H9 (cell line): Measurements from ENCODE around the gene STAC2. TPM values are rescaled to one million over a fixed set of nuclear protein-coding genes. Genes with fewer than 3 reads are reported as not detected.

Experiments used
- DNase-seq: peaks from one replicate; pipeline ENCODE4 v3.0.0-alpha.2; 2017
- H2AFZ ChIP-seq: one replicate; pipeline ENCODE4 v1.6.1; 2013; ENCODE audit warnings: mild to moderate bottlenecking, low read length, control low read depth, moderate library complexity
- H2AK5ac ChIP-seq: 2 replicates; pipeline ENCODE4 v1.6.1; 2013; ENCODE audit warnings: low read length, control low read depth, mixed read lengths; ENCODE audit not compliant: insufficient read length
- H2BK120ac ChIP-seq: one replicate; pipeline ENCODE4 v1.6.1; 2013; ENCODE audit warnings: low read depth, mild to moderate bottlenecking, low read length, control low read depth, inconsistent platforms; ENCODE audit not compliant: poor library complexity, severe bottlenecking
- H2BK12ac ChIP-seq: 2 replicates; pipeline ENCODE4 v1.6.1; 2013; ENCODE audit warnings: low read length, control low read depth, mixed read lengths, low read depth; ENCODE audit not compliant: insufficient read length
- H2BK15ac ChIP-seq: 2 replicates; pipeline ENCODE4 v1.6.1; 2013; ENCODE audit warnings: low read depth, low read length, control low read depth
- H2BK20ac ChIP-seq: one replicate; pipeline ENCODE4 v1.6.1; 2013; ENCODE audit warnings: low read depth, mild to moderate bottlenecking, low read length, control low read depth, inconsistent platforms; ENCODE audit not compliant: poor library complexity, severe bottlenecking
- H2BK5ac ChIP-seq: 2 replicates; pipeline ENCODE4 v1.6.1; 2013; ENCODE audit warnings: low read length, control low read depth, mixed read lengths; ENCODE audit not compliant: insufficient read length
- H3K14ac ChIP-seq: 2 replicates; pipeline ENCODE4 v1.6.1; 2013; ENCODE audit warnings: low read length, control low read depth; ENCODE audit not compliant: insufficient read depth
- H3K18ac ChIP-seq: 2 replicates; pipeline ENCODE4 v1.6.1; 2013; ENCODE audit warnings: low read depth, mild to moderate bottlenecking, mixed read lengths, low read length, control low read depth; ENCODE audit not compliant: insufficient read length
- H3K23ac ChIP-seq: 2 replicates; pipeline ENCODE4 v1.6.1; 2013; ENCODE audit warnings: low read length, control low read depth, mixed read lengths, low read depth; ENCODE audit not compliant: insufficient read length
- H3K23me2 ChIP-seq: 2 replicates; pipeline ENCODE4 v1.6.1; 2013; ENCODE audit warnings: low read depth, mild to moderate bottlenecking, mixed read lengths, low read length, control low read depth; ENCODE audit not compliant: insufficient read length, poor library complexity, severe bottlenecking
- H3K27ac ChIP-seq: 2 replicates; pipeline ENCODE4 v1.5.1; 2013; ENCODE audit warnings: low read length, control low read depth, mixed read lengths, low read depth; ENCODE audit not compliant: insufficient read length
- H3K27me3 ChIP-seq: 2 replicates; pipeline ENCODE4 v1.6.1; 2013; ENCODE audit warnings: low read length, control low read depth, inconsistent platforms; ENCODE audit not compliant: insufficient read depth
- H3K4ac ChIP-seq: 2 replicates; pipeline ENCODE4 v1.6.1; 2013; ENCODE audit warnings: low read depth, mild to moderate bottlenecking, control low read depth, inconsistent platforms, low read length, moderate library complexity
- H3K4me1 ChIP-seq: 2 replicates; pipeline ENCODE4 v1.6.1; 2013; ENCODE audit warnings: low read length, control low read depth, inconsistent platforms; ENCODE audit not compliant: insufficient read depth
- H3K4me2 ChIP-seq: 2 replicates; pipeline ENCODE4 v1.6.1; 2013; ENCODE audit warnings: low read length, control low read depth, mixed read lengths; ENCODE audit not compliant: insufficient read length, insufficient read depth
- H3K56ac ChIP-seq: 2 replicates; pipeline ENCODE4 v1.6.1; 2013; ENCODE audit warnings: low read depth, mild to moderate bottlenecking, mixed read lengths, low read length, control low read depth; ENCODE audit not compliant: insufficient read length
- H3K79me1 ChIP-seq: 2 replicates; pipeline ENCODE4 v1.6.1; 2013; ENCODE audit warnings: low read depth, mild to moderate bottlenecking, moderate library complexity, low read length, control low read depth, inconsistent platforms; ENCODE audit not compliant: insufficient read depth, poor library complexity, severe bottlenecking
- H3K79me2 ChIP-seq: 2 replicates; pipeline ENCODE4 v1.6.1; 2013; ENCODE audit warnings: low read length, control low read depth, inconsistent platforms; ENCODE audit not compliant: insufficient read depth
- H3K9ac ChIP-seq: 2 replicates; pipeline ENCODE4 v1.6.1; 2013; ENCODE audit warnings: low read length, control low read depth, mixed read lengths; ENCODE audit not compliant: insufficient read length; ENCODE audit errors: extremely low read depth
- H3K9me3 ChIP-seq: one replicate; pipeline ENCODE4 v1.6.1; 2013; ENCODE audit warnings: low read depth, low read length, inconsistent platforms; ENCODE audit not compliant: control insufficient read depth
- H3T11ph ChIP-seq: one replicate; pipeline ENCODE4 v1.6.1; 2013; ENCODE audit warnings: mild to moderate bottlenecking, low read length, control low read depth, inconsistent platforms
- H4K20me1 ChIP-seq: one replicate; pipeline ENCODE4 v1.6.1; 2013; ENCODE audit not compliant: control insufficient read depth, insufficient read length, insufficient read depth
- H4K5ac ChIP-seq: 2 replicates; pipeline ENCODE4 v1.6.1; 2013; ENCODE audit warnings: low read depth, mild to moderate bottlenecking, mixed read lengths, low read length, control low read depth; ENCODE audit not compliant: insufficient read length
- H4K8ac ChIP-seq: replicated peaks from 2 replicates; pipeline ENCODE4 v1.6.1; 2013; ENCODE audit warnings: low read length, control low read depth, mixed read lengths, low read depth; ENCODE audit not compliant: insufficient read length
- H4K91ac ChIP-seq: 2 replicates; pipeline ENCODE4 v1.6.1; 2013; ENCODE audit warnings: low read depth, mild to moderate bottlenecking, moderate library complexity, mixed read lengths, low read length, control low read depth; ENCODE audit not compliant: insufficient read length
- H3K27ac Mint-ChIP-seq, 3 experiments: 2 replicates in 2 of 3; 3 replicates in 1 of 3; pipeline ENCODE4 v1.8.0; 2020 to 2021; ENCODE audit warnings: mixed read lengths in 3 of 3, mild to moderate bottlenecking in 1 of 3, moderate library complexity in 1 of 3
- H3K27me3 Mint-ChIP-seq: 2 replicates; pipeline ENCODE4 v1.8.0; 2021; ENCODE audit warnings: low read depth, mild to moderate bottlenecking, moderate library complexity, mixed read lengths
- H3K36me3 Mint-ChIP-seq, 3 experiments: 2 replicates in 2 of 3; 3 replicates in 1 of 3; pipeline ENCODE4 v1.8.0; 2020 to 2021; ENCODE audit warnings: low read depth in 3 of 3, mixed read lengths in 3 of 3; ENCODE audit not compliant: insufficient read depth in 1 of 3
- H3K4me1 Mint-ChIP-seq, 2 experiments: 2 replicates each; pipeline ENCODE4 v1.8.0; 2020; ENCODE audit warnings: mixed read lengths in 2 of 2
- H3K4me3 Mint-ChIP-seq, 2 experiments: 2 replicates in 1 of 2; 3 replicates in 1 of 2; pipeline ENCODE4 v1.8.0; 2020 to 2021; ENCODE audit warnings: mild to moderate bottlenecking in 2 of 2, mixed read lengths in 2 of 2, moderate library complexity in 1 of 2
- H3K9me3 Mint-ChIP-seq, 2 experiments: 2 replicates in 1 of 2; 3 replicates in 1 of 2; pipeline ENCODE4 v1.8.0; 2020; ENCODE audit warnings: mild to moderate bottlenecking in 2 of 2, mixed read lengths in 2 of 2, moderate library complexity in 1 of 2
- CTCF ChIP-seq: fragments of 200-600 bp; sonication (generic); conservative IDR thresholded peaks from 3 replicates; pipeline ENCODE4 v1.8.0; 2021; ENCODE audit warnings: antibody characterized with exemption, mild to moderate bottlenecking
- WGBS: extraction: QIAGEN DNeasy Blood & Tissue Kit; methylation state at CpG from one replicate; pipeline ENCODE4 v1.1.7; 2013; ENCODE audit warnings: missing lambda C conversion rate, low lambda C conversion rate, mixed read lengths; ENCODE audit not compliant: insufficient read length; ENCODE audit errors: extremely low coverage; 5-methylcytosine and 5-hydroxymethylcytosine counted together
- total RNA-seq: library from RNA; stranded (reverse); gene quantifications from 2 replicates; pipeline ENCODE4 v1.2.1, GENCODE V29; 2021

Gene STAC2
- total RNA-seq, 1 experiment from 2014 or later: 2.5 TPM

DNA sequence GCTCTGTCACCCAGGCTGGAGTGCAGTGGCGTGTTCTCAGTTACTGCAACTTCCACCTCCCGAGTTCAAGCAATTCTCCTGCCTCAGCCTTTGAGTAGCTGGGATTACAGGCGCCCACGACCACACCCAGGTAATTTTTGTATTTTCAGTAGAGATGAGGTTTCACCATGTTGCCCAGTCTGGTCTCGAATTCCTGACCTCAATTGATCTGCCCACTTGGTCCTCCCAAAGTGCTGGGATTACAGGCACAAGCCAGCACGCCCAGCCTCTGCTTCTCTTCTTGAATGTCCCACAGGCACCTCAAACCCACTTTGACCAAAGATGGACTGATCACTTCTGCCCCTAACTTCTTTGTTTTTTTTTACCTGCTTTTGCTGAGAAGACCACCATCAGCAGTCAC is 55.2 kb downstream of the STAC2 start:
- no peak overlapping the region for H2BK15ac ChIP-seq
- H2AFZ ChIP-seq: no peak overlapping the region
- no peak overlapping the region for H3K27ac ChIP-seq
- peaks cover 38 to 52% of the 10 kb centered on the region in 2 experiments for H3K4me1 Mint-ChIP-seq
- no peak overlapping the region for H4K8ac ChIP-seq
- no peak overlapping the region for H3K14ac ChIP-seq
- no peak overlapping the region for H4K91ac ChIP-seq
- H3K79me1 ChIP-seq: no peaks in the 10 kb centered on the region
- no CpG with 5 or more reads among the region's 6 CpGs for WGBS
- H2AK5ac ChIP-seq: no peak overlapping the region
- no peak overlapping the region for H3K56ac ChIP-seq
- no peak overlapping the region for H3K4ac ChIP-seq
- peaks cover 3 to 11% (median 7%) of the 10 kb centered on the region in 3 experiments; a peak in 5 of 7 replicates for H3K36me3 Mint-ChIP-seq
- peaks cover 4 to 8% of the 10 kb centered on the region in 2 experiments; a peak in 4 of 5 replicates for H3K9me3 Mint-ChIP-seq
- no peak overlapping the region for H3K23ac ChIP-seq
- H3K9me3 ChIP-seq: no peaks in the 10 kb centered on the region
- peaks cover 10% of the 10 kb centered on the region; the same call in 1 of the 2 replicates for H3K27me3 ChIP-seq
- H4K20me1 ChIP-seq: no peaks in the 10 kb centered on the region
- H3T11ph ChIP-seq: no peak overlapping the region
- peaks cover 2% of the 10 kb centered on the region for H3K23me2 ChIP-seq
- no peak overlapping the region for H3K4me3 Mint-ChIP-seq
- no peaks in the 10 kb centered on the region for H3K79me2 ChIP-seq
- no peaks in the 10 kb centered on the region; the same call in 1 of the 2 replicates for H3K4me1 ChIP-seq
- H2BK20ac ChIP-seq: no peak overlapping the region
- H3K4me2 ChIP-seq: no peak overlapping the region
- H2BK5ac ChIP-seq: no peak overlapping the region
- H3K9ac ChIP-seq: no peak overlapping the region
- H3K27ac Mint-ChIP-seq: no peak overlapping the region
- TF ChIP-seq CTCF: no peak
- H2BK120ac ChIP-seq: no peak overlapping the region
- no peak for DNase-seq
- H4K5ac ChIP-seq: no peak overlapping the region
- no peak overlapping the region for H2BK12ac ChIP-seq
- peaks cover 31% of the 10 kb centered on the region for H3K27me3 Mint-ChIP-seq
- H3K18ac ChIP-seq: no peak overlapping the region
